HepG2 (cell line): ENCODE data around the gene DYNC2I2. TPM values are rescaled to one million over a fixed set of nuclear protein-coding genes. Genes with fewer than 3 reads are reported as not detected.

Experiments
- ARID2 ChIP-seq: sonication (generic); formaldehyde crosslinking; IDR thresholded peaks from 2 replicates; pipeline ENCODE4 v1.8.1; 2022; ENCODE audit warnings: mild to moderate bottlenecking, missing genetic modification reagents, borderline replicate concordance
- ATF7-NPFF ChIP-seq: sonication (generic); formaldehyde crosslinking; IDR thresholded peaks from 2 replicates; pipeline ENCODE4 v1.8.1; 2023; ENCODE audit warnings: mild to moderate bottlenecking, low read depth, missing genetic modification reagents, moderate library complexity
- BRD4 ChIP-seq: sonication (generic); formaldehyde crosslinking; IDR thresholded peaks from 2 replicates; pipeline ENCODE4 v1.4.0; 2020; ENCODE audit warnings: missing genetic modification reagents
- DPF2 ChIP-seq: sonication (generic); formaldehyde crosslinking; IDR thresholded peaks from 2 replicates; pipeline ENCODE4 v1.4.0; 2020; ENCODE audit warnings: mild to moderate bottlenecking, low read depth, missing genetic modification reagents, borderline replicate concordance
- FOXO4 ChIP-seq: sonication (generic); formaldehyde crosslinking; conservative IDR thresholded peaks from 2 replicates; pipeline ENCODE4 v1.8.1; 2023; ENCODE audit warnings: missing genetic modification reagents
- MAZ ChIP-seq, 2 experiments: sonication (generic) in 1 of 2; formaldehyde crosslinking in 1 of 2; IDR thresholded peaks; 2 replicates each; pipeline versions ENCODE4 v1.5.0 to v1.6.1; 2012 to 2020; ENCODE audit warnings: low read depth in 2 of 2, mild to moderate bottlenecking in 2 of 2, borderline replicate concordance in 1 of 2, improper control_type of control experiment in 1 of 2, low read length in 1 of 2, missing genetic modification reagents in 1 of 2, moderate library complexity in 1 of 2
- NCOR1 ChIP-seq: fragments of 200-600 bp; sonication (generic); IDR thresholded peaks from 2 replicates; pipeline ENCODE4 v1.7.0; 2017; ENCODE audit warnings: antibody characterized with exemption, low read length, borderline replicate concordance
- NR0B2 ChIP-seq: sonication (generic); formaldehyde crosslinking; IDR thresholded peaks from 2 replicates; pipeline ENCODE4 v1.4.0; 2020; ENCODE audit warnings: mild to moderate bottlenecking, missing genetic modification reagents
- RNF2 ChIP-seq: fragments of 450-650 bp; conservative IDR thresholded peaks from 2 replicates; pipeline ENCODE4 v1.6.1; 2016; ENCODE audit warnings: low read depth
- SMC3 ChIP-seq: IDR thresholded peaks from 2 replicates; pipeline ENCODE4 v1.6.1; 2011; ENCODE audit warnings: low read length, improper control_type of control experiment
- SP140L ChIP-seq: sonication (generic); formaldehyde crosslinking; IDR thresholded peaks from 2 replicates; pipeline ENCODE4 v1.4.0; 2020; ENCODE audit warnings: missing genetic modification reagents, borderline replicate concordance
- YEATS2 ChIP-seq: sonication (generic); formaldehyde crosslinking; IDR thresholded peaks from 2 replicates; pipeline ENCODE4 v1.4.0; 2020; ENCODE audit warnings: missing genetic modification reagents, borderline replicate concordance
- ZNF441 ChIP-seq: sonication (generic); formaldehyde crosslinking; IDR thresholded peaks from 2 replicates; pipeline ENCODE4 v1.7.0; 2021; ENCODE audit warnings: missing genetic modification reagents, borderline replicate concordance
- ZNF75D ChIP-seq: sonication (generic); formaldehyde crosslinking; IDR thresholded peaks from 2 replicates; pipeline ENCODE4 v1.8.1; 2023; ENCODE audit warnings: missing genetic modification reagents, mild to moderate bottlenecking, borderline replicate concordance
- polyA plus RNA-seq, 8 experiments: library from polyadenylated mRNA; depleted of rRNA in 3 of 8; stranded (reverse) in 7 of 8; unstranded in 1 of 8; fragments of >200 nt; fragmentation: Illumina TruSeq in 4 of 8; extraction: Trizol in 4 of 8; gene quantifications; 2 replicates each; pipeline versions ENCODE4 v1.2.1 to v1.2.3, GENCODE V29; 2011 to 2016; ENCODE audit warnings: low read depth in 4 of 8, missing spikeins in 1 of 8, mixed read lengths in 1 of 8; ENCODE audit not compliant: insufficient read depth in 1 of 8
- total RNA-seq, 5 experiments: library from RNA; depleted of rRNA; stranded (reverse); fragments of >200 nt; fragmentation: Illumina TruSeq; extraction: Trizol; gene quantifications; 2 replicates each; pipeline ENCODE4 v1.2.3, GENCODE V29; 2016; ENCODE audit warnings: low read depth in 1 of 5
- TF ChIP-seq, protein P1 (sequence below): sonication (generic); formaldehyde crosslinking; IDR thresholded peaks from 2 replicates; pipeline ENCODE4 v1.5.1; 2020; ENCODE audit warnings: mild to moderate bottlenecking, missing genetic modification reagents, borderline replicate concordance
- TF ChIP-seq, protein P2 (sequence below): sonication (generic); formaldehyde crosslinking; IDR thresholded peaks from 2 replicates; pipeline ENCODE4 v1.4.0; 2020; ENCODE audit warnings: missing genetic modification reagents

Gene DYNC2I2
- total and polyA plus RNA-seq, 2 of the 13 experiments (the other 11 are each of a cell fraction or from before 2014, with no cell fraction given): 13.7 to 40.2 TPM

DNA sequence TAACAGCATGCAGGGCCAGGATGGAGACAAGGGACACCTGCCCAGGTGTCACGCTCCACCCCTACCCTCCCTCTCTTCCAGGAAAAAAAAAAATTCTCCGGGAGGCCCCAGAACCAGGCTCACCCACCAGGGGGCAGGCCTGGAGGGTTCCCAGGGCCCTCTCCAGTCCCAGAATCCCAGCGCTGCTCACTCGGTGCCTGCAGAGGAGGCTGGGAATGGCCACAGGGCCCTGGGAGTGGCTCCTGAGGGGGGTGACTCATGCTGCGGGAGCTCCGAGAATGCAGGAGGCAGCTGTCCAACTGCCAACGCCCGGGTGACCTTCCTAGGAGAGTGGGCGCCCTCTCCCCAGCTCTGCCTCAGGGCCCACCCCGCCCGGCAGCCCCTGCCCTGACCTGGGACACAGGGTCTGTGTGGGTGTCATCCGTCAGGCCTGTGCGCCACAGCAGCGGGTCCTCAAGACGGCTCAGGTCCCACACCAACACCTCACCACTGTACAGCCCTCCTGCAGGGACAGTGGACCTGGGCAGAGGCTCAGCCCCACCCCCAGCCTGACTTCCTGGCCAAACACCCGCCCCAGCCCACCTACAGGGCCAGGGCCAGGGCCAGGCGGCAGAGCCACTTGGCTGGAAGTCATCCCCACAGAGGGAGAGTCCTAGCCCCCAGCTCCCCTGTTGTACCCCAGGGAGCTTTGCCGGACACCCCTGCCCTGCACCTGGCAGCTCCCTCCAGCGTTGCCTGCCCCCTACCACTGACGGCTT, 21.2 kb downstream of the DYNC2I2 start (continued):
- TF ChIP-seq MAZ (IDR thresholded peaks at IDR 0.05; ENCODE audit: borderline replicate concordance, low read depth, low read length) (peak; percentile 51; the same call in 1 of the 2 replicates), MAZ (CRISPR knock-in tag; IDR thresholded peaks at IDR 0.05; ENCODE audit: low read depth) (no peak; the same call in 1 of the 2 replicates), YEATS2 (no peak; the same call in 1 of the 2 replicates), SP140L (no peak), FOXO4 (CRISPR knock-in tag) (no peak), ZNF441 (CRISPR knock-in tag) (no peak), BRD4 (no peak), SMC3 (peak; percentile 34; the same call in 1 of the 2 replicates), RNF2 (no peak), ATF7-NPFF (CRISPR knock-in tag) (peak; percentile 67; the same call in 1 of the 2 replicates), DPF2 (CRISPR knock-in tag) (no peak; the same call in 1 of the 2 replicates), NCOR1 (no peak; the same call in 1 of the 2 replicates), NR0B2 (CRISPR knock-in tag) (no peak), ZNF75D (CRISPR knock-in tag) (no peak), ARID2 (CRISPR knock-in tag) (0 out of 2 replicates have a peak, but pooled peaks have one; percentile 76)
- TF ChIP-seq, protein P1, sequence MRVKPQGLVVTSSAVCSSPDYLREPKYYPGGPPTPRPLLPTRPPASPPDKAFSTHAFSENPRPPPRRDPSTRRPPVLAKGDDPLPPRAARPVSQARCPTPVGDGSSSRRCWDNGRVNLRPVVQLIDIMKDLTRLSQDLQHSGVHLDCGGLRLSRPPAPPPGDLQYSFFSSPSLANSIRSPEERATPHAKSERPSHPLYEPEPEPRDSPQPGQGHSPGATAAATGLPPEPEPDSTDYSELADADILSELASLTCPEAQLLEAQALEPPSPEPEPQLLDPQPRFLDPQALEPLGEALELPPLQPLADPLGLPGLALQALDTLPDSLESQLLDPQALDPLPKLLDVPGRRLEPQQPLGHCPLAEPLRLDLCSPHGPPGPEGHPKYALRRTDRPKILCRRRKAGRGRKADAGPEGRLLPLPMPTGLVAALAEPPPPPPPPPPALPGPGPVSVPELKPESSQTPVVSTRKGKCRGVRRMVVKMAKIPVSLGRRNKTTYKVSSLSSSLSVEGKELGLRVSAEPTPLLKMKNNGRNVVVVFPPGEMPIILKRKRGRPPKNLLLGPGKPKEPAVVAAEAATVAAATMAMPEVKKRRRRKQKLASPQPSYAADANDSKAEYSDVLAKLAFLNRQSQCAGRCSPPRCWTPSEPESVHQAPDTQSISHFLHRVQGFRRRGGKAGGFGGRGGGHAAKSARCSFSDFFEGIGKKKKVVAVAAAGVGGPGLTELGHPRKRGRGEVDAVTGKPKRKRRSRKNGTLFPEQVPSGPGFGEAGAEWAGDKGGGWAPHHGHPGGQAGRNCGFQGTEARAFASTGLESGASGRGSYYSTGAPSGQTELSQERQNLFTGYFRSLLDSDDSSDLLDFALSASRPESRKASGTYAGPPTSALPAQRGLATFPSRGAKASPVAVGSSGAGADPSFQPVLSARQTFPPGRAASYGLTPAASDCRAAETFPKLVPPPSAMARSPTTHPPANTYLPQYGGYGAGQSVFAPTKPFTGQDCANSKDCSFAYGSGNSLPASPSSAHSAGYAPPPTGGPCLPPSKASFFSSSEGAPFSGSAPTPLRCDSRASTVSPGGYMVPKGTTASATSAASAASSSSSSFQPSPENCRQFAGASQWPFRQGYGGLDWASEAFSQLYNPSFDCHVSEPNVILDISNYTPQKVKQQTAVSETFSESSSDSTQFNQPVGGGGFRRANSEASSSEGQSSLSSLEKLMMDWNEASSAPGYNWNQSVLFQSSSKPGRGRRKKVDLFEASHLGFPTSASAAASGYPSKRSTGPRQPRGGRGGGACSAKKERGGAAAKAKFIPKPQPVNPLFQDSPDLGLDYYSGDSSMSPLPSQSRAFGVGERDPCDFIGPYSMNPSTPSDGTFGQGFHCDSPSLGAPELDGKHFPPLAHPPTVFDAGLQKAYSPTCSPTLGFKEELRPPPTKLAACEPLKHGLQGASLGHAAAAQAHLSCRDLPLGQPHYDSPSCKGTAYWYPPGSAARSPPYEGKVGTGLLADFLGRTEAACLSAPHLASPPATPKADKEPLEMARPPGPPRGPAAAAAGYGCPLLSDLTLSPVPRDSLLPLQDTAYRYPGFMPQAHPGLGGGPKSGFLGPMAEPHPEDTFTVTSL: no peak
- TF ChIP-seq, protein P2, sequence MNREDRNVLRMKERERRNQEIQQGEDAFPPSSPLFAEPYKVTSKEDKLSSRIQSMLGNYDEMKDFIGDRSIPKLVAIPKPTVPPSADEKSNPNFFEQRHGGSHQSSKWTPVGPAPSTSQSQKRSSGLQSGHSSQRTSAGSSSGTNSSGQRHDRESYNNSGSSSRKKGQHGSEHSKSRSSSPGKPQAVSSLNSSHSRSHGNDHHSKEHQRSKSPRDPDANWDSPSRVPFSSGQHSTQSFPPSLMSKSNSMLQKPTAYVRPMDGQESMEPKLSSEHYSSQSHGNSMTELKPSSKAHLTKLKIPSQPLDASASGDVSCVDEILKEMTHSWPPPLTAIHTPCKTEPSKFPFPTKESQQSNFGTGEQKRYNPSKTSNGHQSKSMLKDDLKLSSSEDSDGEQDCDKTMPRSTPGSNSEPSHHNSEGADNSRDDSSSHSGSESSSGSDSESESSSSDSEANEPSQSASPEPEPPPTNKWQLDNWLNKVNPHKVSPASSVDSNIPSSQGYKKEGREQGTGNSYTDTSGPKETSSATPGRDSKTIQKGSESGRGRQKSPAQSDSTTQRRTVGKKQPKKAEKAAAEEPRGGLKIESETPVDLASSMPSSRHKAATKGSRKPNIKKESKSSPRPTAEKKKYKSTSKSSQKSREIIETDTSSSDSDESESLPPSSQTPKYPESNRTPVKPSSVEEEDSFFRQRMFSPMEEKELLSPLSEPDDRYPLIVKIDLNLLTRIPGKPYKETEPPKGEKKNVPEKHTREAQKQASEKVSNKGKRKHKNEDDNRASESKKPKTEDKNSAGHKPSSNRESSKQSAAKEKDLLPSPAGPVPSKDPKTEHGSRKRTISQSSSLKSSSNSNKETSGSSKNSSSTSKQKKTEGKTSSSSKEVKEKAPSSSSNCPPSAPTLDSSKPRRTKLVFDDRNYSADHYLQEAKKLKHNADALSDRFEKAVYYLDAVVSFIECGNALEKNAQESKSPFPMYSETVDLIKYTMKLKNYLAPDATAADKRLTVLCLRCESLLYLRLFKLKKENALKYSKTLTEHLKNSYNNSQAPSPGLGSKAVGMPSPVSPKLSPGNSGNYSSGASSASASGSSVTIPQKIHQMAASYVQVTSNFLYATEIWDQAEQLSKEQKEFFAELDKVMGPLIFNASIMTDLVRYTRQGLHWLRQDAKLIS (CRISPR knock-in tag): no peak
